Astrocyte (in vitro differentiated cells and primary cell): ENCODE data around the gene DSCAM.

ENCODE experiments used
- EZH2 ChIP-seq: IDR thresholded peaks from 2 replicates; pipeline ENCODE4 v1.6.1; 2012; ENCODE audit warnings: mild to moderate bottlenecking, low read length, inconsistent platforms; ENCODE audit not compliant: insufficient read depth
- TF ChIP-seq, protein P1 (sequence below): IDR thresholded peaks from 2 replicates; pipeline ENCODE4 v1.5.1; 2011; ENCODE audit warnings: low read depth, mild to moderate bottlenecking, inconsistent platforms, low read length, moderate library complexity; ENCODE audit not compliant: insufficient read depth

- TF ChIP-seq, protein P1, sequence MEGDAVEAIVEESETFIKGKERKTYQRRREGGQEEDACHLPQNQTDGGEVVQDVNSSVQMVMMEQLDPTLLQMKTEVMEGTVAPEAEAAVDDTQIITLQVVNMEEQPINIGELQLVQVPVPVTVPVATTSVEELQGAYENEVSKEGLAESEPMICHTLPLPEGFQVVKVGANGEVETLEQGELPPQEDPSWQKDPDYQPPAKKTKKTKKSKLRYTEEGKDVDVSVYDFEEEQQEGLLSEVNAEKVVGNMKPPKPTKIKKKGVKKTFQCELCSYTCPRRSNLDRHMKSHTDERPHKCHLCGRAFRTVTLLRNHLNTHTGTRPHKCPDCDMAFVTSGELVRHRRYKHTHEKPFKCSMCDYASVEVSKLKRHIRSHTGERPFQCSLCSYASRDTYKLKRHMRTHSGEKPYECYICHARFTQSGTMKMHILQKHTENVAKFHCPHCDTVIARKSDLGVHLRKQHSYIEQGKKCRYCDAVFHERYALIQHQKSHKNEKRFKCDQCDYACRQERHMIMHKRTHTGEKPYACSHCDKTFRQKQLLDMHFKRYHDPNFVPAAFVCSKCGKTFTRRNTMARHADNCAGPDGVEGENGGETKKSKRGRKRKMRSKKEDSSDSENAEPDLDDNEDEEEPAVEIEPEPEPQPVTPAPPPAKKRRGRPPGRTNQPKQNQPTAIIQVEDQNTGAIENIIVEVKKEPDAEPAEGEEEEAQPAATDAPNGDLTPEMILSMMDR: no peak
- TF ChIP-seq EZH2: no peak
Observed at GRCh38 chr21:40215941-40216340, 631.0 kb downstream of the DSCAM start.
